Activated naive CD8-positive, alpha-beta T cell (primary cell): ENCODE results near the gene SEC61A2.

Source experiments
- H3K27ac Mint-ChIP-seq: one replicate; pipeline ENCODE4 v1.8.0; 2021; ENCODE audit warnings: mixed read lengths
- H3K27me3 Mint-ChIP-seq: one replicate; pipeline ENCODE4 v1.8.0; 2021; ENCODE audit warnings: mixed read lengths
- H3K36me3 Mint-ChIP-seq: one replicate; pipeline ENCODE4 v1.8.0; 2021; ENCODE audit warnings: mixed read lengths
- H3K4me1 Mint-ChIP-seq: one replicate; pipeline ENCODE4 v1.8.0; 2021; ENCODE audit warnings: low read depth, mixed read lengths
- H3K4me3 Mint-ChIP-seq: one replicate; pipeline ENCODE4 v1.8.0; 2021; ENCODE audit warnings: mild to moderate bottlenecking, mixed read lengths
- H3K9me3 Mint-ChIP-seq: one replicate; pipeline ENCODE4 v1.8.0; 2021; ENCODE audit warnings: low read depth, mixed read lengths

The SEC61A2 gene

DNA sequence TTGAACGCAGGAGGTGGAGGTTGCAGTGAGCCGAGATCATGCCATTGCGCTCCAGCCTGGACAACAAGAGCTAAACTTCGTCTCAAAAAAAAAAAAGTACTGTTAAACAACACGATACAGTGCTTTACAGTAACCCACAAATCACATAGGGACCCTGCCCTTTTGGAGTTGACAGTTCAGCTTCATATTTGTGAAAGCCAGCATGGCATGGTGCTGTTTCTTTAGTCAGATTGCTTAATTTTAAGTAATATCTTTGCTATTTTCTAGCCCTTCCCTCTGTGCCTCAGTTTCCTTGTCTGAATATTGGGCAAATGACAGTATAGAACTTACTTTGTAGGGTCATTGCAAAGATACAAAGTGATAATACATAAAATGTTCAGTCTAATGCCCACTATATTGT, 71.4 kb downstream of the SEC61A2 start:
- H3K36me3 Mint-ChIP-seq = peaks cover 23% of the 10 kb centered on the region
- no peaks in the 10 kb centered on the region for H3K9me3 Mint-ChIP-seq
- no peaks in the 10 kb centered on the region for H3K27me3 Mint-ChIP-seq
- no peak overlapping the region for H3K27ac Mint-ChIP-seq
- peaks cover 58% of the 10 kb centered on the region for H3K4me1 Mint-ChIP-seq
- peak overlapping the region; percentile 21 for H3K4me3 Mint-ChIP-seq

DNA sequence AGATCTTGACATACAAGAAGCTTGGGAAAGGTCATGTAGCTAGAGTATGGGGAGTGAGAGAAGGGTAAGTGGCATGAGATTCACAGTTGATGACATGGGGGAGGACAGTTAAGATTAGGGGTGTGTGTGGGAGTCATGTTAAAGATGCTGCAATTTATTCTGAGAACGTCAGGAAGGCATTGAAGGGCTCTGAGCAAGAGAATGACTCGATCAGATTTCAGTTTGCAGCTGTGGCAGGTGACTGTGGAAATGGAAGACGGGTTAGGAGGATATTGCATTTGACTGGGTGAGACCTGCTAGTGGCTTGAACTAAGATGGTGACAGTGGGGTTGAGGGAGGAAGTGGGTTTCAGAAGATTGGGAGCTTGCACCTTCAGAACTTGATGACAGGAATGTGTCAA, 72.1 kb downstream of the SEC61A2 start:
- Mint-ChIP-seq H3K4me3 (peak overlapping the region; percentile 21), H3K9me3 (no peaks in the 10 kb centered on the region), H3K4me1 (peaks cover 55% of the 10 kb centered on the region), H3K36me3 (peaks cover 23% of the 10 kb centered on the region), H3K27me3 (no peaks in the 10 kb centered on the region), H3K27ac (peak overlapping the region; percentile 43)

GRCh38 chr10:12202226-12202625, 72.7 kb downstream of the SEC61A2 start:
- H3K27me3 Mint-ChIP-seq = no peaks in the 10 kb centered on the region
- H3K4me1 Mint-ChIP-seq = peaks cover 54% of the 10 kb centered on the region
- peaks cover 20% of the 10 kb centered on the region for H3K36me3 Mint-ChIP-seq
- no peaks in the 10 kb centered on the region for H3K9me3 Mint-ChIP-seq
- H3K4me3 Mint-ChIP-seq = no peak overlapping the region
- no peak overlapping the region for H3K27ac Mint-ChIP-seq

DNA sequence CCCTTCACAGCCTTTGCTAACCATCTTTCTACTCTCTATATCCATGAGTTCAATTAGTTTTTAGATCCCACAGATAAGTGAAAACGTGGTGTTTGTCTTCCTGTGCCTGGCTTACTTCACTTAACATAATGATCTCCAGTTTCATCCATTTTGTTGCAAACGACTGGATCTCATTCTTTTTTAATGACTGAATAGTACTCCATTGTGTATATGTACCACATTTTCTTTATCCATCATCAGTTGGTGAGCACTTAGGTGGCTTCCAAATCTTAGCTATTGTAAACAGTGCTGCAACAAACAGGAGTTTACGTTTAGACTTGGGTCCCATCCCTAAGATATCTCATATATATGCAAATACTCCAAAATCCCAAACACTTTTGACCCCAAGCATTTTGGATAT, 75.6 kb downstream of the SEC61A2 start:
- no peak overlapping the region for H3K27ac Mint-ChIP-seq
- H3K4me1 Mint-ChIP-seq = peaks cover 46% of the 10 kb centered on the region
- peaks cover 15% of the 10 kb centered on the region for H3K36me3 Mint-ChIP-seq

DNA sequence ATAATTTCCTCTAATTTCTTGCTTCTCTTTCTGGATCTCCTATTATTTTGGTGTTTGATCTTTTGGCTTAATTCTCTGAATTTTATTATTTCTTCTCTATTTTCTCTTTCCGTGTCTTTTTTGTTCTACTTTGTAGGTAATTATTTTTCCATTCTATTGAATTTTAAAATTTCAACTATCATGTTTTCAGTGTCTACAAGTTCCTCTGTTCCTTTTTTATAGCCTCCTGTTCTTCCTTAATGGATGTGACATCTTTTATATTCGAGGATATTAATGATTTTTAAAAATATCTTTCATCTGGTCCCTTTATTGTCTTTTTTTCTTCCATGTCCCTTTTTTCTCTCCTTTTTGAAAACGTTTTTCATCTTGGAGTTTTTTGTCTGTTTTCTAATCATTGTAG, 77.6 kb downstream of the SEC61A2 start:
- Mint-ChIP-seq H3K27me3 (no peaks in the 10 kb centered on the region), H3K36me3 (peaks cover 8% of the 10 kb centered on the region), H3K27ac (no peak overlapping the region), H3K4me3 (no peak overlapping the region), H3K4me1 (peaks cover 34% of the 10 kb centered on the region), H3K9me3 (no peaks in the 10 kb centered on the region)

More for the DNA sequence above, 75.6 kb downstream of the SEC61A2 start:
- Mint-ChIP-seq H3K27me3 (no peaks in the 10 kb centered on the region), H3K9me3 (no peaks in the 10 kb centered on the region), H3K4me3 (no peak overlapping the region)

GRCh38 chr10:12208460-12208859, 79.0 kb downstream of the SEC61A2 start:
- no peak overlapping the region for H3K4me3 Mint-ChIP-seq
- no peaks in the 10 kb centered on the region for H3K9me3 Mint-ChIP-seq
- no peaks in the 10 kb centered on the region for H3K27me3 Mint-ChIP-seq
- H3K36me3 Mint-ChIP-seq = peaks cover 9% of the 10 kb centered on the region
- H3K4me1 Mint-ChIP-seq = peaks cover 25% of the 10 kb centered on the region
- H3K27ac Mint-ChIP-seq = peak overlapping the region; percentile 43

DNA sequence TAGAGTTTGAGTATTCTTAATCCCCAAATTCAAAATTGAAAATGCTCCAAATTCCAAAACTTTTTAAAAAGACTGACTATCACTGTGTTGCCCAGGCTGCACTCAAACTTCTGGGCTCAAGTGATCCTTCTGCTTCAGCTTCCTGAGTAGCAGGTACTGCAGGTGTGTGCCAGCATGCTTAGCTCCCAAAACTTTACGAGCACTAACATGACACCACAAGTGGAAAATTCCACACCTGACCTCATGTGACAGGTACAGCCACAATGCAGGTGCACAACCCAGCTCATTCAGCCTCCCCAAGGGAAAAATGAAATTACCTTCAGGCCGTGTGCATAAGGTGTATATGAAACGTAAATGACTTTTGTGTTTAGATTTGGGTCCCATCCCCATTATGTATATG, 83.0 kb downstream of the SEC61A2 start:
- Mint-ChIP-seq H3K27ac (no peak overlapping the region), H3K27me3 (no peaks in the 10 kb centered on the region), H3K36me3 (peaks cover 10% of the 10 kb centered on the region), H3K4me1 (peaks cover 30% of the 10 kb centered on the region), H3K9me3 (no peaks in the 10 kb centered on the region), H3K4me3 (no peak overlapping the region)

GRCh38 chr10:12213621-12214020, 84.1 kb downstream of the SEC61A2 start:
- Mint-ChIP-seq H3K27ac (peak overlapping the region; percentile 10), H3K4me1 (peaks cover 25% of the 10 kb centered on the region), H3K36me3 (peaks cover 9% of the 10 kb centered on the region), H3K9me3 (no peaks in the 10 kb centered on the region), H3K4me3 (no peak overlapping the region), H3K27me3 (no peaks in the 10 kb centered on the region)

- Mint-ChIP-seq H3K4me3 (no peak overlapping the region), H3K9me3 (no peaks in the 10 kb centered on the region), H3K27me3 (no peaks in the 10 kb centered on the region), H3K36me3 (peaks cover 10% of the 10 kb centered on the region), H3K4me1 (peaks cover 22% of the 10 kb centered on the region), H3K27ac (peak overlapping the region; percentile 10)
These were observed 84.6 kb downstream of the SEC61A2 start for GRCh38 chr10:12214093-12214492.

- peak overlapping the region; percentile 75 for H3K4me3 Mint-ChIP-seq
- H3K27ac Mint-ChIP-seq = peak overlapping the region; percentile 73
- H3K9me3 Mint-ChIP-seq = no peaks in the 10 kb centered on the region
These were observed 85.3 kb downstream of the SEC61A2 start for GRCh38 chr10:12214763-12215218.

More at GRCh38 chr10:12214763-12215218, 85.3 kb downstream of the SEC61A2 start:
- Mint-ChIP-seq H3K27me3 (no peaks in the 10 kb centered on the region), H3K36me3 (peaks cover 10% of the 10 kb centered on the region), H3K4me1 (peaks cover 20% of the 10 kb centered on the region)
